ENCODE measurements around the gene DGCR2.
A peak's percentile ranks its signal among the peaks of the same experiment; 100 is the strongest.

The DGCR2 gene

DNA sequence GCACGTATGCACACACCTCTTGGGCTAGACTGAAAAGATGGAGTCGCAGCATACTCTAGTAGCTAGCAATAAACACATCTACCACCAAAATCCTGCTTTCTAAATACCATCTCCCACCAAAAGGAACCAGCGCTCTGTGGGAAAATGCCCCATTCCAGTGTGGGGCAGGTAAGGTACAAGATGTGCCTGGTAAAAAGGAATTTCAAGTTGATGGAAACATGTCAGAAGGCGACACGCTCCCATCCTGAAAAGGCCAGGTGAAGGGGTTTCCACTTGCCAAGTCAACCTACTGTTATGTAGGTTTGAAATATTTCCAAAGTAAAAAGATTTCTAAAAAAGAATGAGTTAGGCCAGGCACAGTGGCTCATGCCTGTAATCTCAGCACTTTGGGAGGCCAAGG, 8.8 kb downstream of the DGCR2 start:
- in situ Hi-C loops (cut with MboI; ENCODE audit: low pct_unique_long_range_greater_than_20kb, low sequenced_read_pairs): no loop called here
- DNase-seq: no peak

DNA sequence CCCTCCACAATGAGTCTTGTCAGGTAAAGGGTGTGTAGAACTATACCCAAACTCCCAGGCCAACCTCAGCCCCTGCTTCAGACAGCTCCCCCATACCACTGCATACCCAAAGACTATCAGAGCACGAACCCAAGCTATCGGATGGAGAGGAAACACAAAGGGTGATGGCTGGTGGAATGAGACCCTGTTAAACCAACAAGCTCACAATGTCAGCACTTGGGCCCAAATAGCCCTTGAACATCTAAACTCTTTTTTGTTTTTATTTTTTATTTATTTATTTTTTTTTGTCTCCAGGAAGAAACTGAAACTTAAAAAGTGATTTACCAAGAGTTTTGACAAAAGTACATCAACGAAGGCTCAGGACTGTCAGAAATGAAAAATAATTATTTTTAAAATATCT, 10.6 kb downstream of the DGCR2 start:
- in situ Hi-C loops (cut with MboI; ENCODE audit: low pct_unique_long_range_greater_than_20kb, low sequenced_read_pairs): no loop called here
- no peak for DNase-seq

DNA sequence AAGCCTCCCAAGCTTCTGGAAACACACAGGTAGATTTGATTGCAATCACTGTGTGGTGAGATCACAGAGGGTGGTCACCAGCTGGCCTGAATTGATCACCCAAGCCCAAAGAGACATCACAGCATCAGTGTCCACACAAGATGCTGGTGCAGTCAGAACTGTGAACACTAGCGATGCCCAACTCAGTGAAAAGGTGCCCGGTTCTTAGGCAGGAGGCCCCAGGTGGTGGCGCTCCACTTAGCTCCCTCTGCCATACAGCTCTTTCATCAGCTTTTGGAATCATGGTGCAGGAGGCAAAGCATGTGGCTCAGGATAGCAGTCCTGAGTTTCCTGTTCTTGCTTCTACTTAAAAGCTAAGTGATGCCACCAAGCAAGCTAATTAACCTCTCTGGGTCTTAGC, 11.1 kb downstream of the DGCR2 start:
- in situ Hi-C loops (cut with MboI; ENCODE audit: low pct_unique_long_range_greater_than_20kb, low sequenced_read_pairs): no loop called here
- no peak for DNase-seq

DNA sequence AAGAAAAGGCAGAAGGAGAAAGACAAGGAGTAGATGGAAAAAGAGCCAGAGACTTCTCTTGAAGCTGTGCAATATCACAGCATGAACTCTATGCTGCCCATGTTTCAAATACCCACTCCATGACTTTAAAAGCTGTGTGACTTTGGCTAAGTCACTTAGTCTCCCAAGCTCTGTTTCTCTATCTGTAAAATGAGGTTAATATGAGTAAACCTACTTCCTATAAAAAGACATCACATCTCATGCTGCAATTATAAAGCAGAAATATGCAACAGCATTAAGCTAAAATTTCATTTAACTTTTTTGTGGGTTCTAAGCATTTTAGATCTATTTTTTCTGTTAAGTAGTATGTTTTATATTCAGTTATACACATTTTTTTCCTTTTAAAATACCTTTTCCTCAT, 11.6 kb downstream of the DGCR2 start:
- in situ Hi-C loops (cut with MboI; ENCODE audit: low pct_unique_long_range_greater_than_20kb, low sequenced_read_pairs): no loop called here
- no peak for DNase-seq

DNA sequence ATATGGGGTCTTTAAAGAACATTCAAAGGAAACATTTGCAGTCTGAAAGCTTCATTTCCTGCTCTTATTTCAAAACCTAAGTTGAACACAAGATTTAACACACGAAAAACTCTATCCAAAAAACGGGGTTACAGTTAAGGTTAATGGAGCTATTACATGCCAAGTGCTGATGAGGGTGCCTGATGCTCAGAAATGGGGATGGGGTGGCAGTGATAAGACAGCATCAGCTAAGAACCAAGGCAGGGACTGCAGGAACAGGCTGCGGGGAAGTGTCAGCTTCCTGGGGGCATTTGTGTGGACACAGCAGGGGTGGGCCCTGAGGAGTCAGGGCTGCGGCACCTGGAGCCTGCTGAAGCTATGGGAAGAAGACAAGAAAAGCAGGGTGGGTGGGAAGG, 12.2 kb downstream of the DGCR2 start:
- in situ Hi-C loops (cut with MboI; ENCODE audit: low pct_unique_long_range_greater_than_20kb, low sequenced_read_pairs): no loop called here
- no peak for DNase-seq

DNA sequence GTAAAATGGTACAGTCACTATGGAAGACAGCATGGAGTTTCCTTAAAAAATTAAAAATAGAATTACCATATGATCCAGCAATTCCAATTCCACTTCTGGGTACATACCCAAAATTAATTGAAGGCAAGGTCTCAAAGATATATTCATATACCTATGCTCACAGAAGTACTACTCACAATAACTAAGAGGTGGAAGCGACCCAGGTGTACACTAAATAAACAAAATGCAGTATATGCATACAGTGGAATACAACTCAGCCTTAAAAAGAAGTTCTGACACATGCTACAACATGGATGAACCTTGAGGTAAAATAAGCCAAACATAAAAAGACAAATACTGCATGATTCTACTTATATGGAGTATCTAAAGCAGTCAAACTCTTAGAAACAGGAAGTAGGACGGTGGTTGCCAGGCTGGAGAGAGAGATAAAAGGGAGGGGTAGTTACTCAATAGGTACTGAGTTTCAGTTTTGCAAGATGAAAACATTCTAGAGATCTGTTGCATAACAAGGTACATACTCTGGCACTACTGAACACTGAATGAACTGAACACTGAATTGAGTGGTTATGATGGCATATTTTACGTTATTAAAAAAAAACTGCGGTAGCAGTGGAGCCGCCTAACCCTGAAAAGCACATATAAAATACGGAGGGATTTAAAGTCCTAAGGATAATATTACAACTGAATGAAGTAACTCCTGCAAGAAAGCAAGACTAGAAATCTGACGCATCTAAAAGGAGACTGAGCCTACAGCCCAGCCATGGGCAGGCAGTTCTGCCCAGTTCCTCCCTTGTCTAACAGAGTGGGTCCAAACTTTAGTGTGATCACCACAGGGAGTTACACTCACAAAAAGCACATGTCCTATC, 12.8 kb downstream of the DGCR2 start:
- DNase-seq: peak; percentile 90
- in situ Hi-C loops (cut with MboI; ENCODE audit: low pct_unique_long_range_greater_than_20kb, low sequenced_read_pairs): no loop called here

DNA sequence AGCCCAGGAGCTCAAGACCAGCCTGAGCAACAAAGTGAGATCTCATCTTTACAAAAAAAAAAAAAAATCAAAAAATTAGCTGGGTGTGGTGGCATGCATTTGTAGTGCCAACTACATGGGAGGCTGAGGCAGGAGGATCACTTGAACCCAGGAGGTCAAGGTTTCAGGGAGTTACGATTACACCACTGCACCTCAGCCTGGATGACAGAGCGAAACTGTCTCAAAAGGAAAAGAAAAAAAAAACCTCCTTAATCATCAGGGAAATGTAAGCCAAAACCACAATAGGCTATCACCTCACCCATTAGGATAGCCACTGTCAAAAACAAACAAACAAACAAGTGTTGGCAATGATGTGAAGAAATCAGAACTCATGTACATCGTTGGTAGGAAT, 13.4 kb downstream of the DGCR2 start:
- in situ Hi-C loops (cut with MboI; ENCODE audit: low pct_unique_long_range_greater_than_20kb, low sequenced_read_pairs): no loop called here
- DNase-seq: no peak

DNA sequence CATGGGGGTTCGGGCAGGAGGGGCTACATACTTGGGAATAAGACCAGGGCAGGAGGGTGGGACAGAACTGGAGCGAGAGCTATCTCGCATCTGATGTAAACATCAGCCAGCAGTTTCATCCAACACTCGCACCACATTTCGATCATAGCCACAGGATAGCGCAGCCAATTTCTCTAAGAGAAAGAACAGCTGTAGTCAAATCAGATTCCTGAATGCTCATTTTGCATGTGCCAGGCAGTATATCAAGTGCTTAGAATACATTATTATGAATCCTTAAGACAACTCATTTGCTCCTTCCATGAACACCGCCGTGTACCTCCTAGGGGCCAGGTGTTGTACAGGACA, 14.5 kb downstream of the DGCR2 start:
- no peak for DNase-seq
- in situ Hi-C loops (cut with MboI; ENCODE audit: low pct_unique_long_range_greater_than_20kb, low sequenced_read_pairs): no loop called here

DNA sequence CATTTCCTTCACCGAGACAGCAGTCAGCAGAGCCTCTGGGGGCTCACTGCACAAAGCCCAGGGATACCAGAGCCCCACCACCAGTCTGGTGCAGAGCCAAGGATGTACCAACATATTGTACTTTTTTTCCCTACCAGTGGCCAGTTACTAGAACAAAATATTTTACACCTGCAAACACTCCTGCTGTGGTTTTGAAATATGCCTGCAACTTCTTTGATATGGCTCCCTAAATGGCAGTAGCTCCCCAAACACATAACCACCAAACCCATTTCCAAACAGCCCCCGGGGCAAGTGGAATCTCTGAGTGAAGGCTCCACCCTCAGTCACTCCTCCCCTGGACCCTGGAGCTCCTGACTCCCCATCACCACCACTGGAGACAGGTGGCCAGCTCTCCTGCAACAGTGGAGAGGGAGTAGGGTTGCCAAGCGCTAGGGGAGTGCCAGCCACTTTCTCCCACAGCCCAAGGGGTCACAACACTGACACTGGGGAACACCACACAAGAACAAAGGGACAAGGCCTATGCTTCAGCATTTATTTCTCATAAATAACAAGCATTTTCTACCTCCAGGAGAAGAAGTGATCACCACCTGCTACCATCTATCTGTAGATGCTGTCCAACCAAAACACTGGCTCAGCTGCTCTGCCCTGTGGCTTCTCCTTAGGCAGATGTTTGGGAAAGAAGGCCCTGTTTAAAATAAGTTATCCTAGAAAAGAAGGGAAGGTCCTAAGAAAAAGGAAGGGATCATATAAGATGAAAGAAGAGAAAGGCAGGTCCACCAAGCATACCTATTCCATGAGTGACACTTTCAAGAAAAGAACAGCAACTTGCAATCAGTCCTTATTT, 15.1 kb downstream of the DGCR2 start:
- no peak for DNase-seq
- in situ Hi-C loops (cut with MboI; ENCODE audit: low pct_unique_long_range_greater_than_20kb, low sequenced_read_pairs): no loop called here

DNA sequence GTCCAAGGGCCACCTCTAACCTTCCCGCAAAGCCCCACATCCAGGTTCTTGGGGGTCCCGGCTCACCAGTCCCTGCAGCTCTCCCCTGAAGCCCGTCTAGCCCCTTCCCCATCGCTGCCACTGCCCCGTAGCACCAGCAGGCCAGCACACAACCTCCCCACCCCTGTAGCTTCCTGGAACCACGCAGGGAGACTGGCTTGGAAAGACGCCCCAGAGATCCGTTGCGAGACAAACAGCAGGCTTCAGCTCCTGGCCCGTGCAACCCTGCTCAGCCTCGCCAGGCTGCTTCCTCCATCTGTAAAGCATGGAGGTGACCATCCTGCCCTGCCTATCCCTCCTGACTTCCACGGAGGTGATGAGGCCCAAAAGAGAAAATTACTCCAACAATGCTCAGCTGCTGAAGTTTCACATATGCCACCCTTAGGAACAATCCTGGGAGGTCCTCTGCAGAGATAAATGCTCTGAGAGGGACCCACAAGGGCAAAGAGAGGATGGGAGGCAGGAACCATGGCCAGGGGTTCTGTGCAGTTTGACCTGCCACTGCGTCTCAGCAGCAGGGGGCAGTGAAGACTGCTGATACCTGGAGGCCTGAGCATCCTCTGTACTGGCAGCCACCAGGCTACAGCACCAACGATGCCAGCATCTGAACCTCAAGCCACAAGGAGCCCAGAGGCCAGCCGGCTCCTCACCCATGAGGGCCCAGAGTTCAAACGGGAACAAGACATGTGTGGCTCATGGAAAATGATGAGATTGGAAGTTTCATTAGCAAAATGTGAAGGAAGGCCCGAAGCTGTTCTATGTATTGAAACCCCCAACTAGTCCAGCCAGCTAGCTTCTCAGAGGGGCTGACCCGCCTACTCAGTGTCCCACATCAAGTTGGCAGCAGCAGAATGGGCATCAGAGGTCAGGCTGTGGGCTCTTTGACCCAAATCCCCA, 16.1 kb downstream of the DGCR2 start:
- DNase-seq: peak; percentile 31

DNA sequence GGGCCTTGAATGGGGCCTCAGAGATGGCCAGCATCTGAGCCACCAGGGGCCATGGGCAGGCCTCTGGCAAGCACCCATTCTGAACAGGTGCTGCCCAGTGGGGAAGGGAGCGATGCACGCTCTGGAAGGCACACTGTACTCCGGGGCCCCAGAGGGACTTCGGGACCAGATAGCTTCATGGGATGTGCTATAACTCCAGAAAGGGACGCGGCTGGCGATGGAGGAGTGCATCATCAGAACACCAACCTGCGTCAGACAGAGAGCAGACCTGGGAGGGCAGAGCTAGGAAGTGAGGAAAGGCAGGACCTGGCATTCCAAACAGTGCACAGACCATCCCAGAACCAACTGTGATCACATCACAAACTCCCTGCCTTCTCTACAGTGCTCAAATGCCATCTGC, 16.8 kb downstream of the DGCR2 start:
- in situ Hi-C loops (cut with MboI; ENCODE audit: low pct_unique_long_range_greater_than_20kb, low sequenced_read_pairs): no loop called here
- DNase-seq: no peak

More for the DNA sequence above, 16.1 kb downstream of the DGCR2 start:
- in situ Hi-C loops (cut with MboI; ENCODE audit: low pct_unique_long_range_greater_than_20kb, low sequenced_read_pairs): no loop called here

DNA sequence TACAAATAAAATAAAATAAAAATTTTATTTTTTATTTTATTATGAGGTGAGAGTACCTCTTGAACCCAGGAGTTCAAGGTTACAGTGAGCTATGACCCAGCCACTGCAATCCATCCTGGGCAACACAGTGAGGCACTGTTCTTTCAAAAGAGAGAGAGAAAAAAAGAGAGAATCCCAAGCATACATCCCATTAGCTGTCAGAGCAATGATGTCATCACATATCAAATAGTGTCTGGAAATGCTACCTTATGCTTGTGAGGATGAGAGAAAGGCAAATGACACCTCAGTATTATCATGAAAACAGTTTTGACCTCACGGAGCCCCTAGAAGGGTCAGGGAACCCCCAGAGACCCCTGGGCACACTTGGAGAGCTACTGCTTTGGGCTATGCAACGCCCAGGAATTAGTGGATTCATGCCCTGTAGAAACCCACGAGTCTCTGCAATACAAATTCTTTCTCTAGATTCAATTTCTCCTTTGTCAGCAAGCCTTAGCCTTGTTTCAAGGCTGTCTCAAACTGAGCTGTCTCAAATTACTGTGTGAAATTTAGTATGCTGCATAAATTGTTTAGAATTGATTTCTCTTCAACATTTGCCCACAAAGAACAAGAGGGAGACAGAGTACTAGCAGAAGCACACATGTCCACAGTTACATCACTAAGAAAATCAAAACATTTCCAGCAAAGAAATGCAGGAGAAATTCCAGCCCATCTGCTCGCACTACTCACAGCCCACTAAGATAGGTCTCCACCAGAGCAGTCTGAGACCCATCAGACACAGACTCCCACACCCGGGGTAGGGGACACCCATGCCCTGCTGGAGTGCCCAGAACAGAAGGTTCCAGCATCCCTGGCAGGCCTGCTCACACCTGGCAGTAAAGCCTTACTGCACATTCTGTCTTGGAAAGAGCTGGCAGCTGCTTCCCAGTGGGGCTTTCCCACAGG, 18.1 kb downstream of the DGCR2 start:
- DNase-seq: no peak
- in situ Hi-C loops (cut with MboI; ENCODE audit: low pct_unique_long_range_greater_than_20kb, low sequenced_read_pairs): no loop called here

DNA sequence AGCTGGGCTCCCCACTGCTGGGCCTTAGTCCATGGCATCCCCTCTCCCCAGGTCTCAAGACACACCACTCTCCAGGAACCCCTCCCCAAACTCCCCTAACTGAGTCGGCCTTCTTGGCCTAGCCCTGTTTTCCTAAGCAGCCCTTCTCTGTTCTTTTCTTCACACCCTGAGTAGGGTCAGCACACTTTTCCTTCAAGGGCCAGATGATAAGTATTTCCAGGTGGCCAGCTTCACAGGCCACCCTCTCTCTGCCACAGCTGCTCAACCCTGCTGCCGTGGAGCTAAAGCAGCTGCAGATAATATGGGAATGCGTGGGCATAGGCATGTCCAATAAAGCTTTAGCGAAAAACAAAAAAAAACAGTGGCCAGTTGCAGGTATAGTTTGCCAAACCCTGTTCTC, 24.1 kb downstream of the DGCR2 start:
- in situ Hi-C loops (cut with MboI; ENCODE audit: low pct_unique_long_range_greater_than_20kb, low sequenced_read_pairs): loop anchor here (25.0 kb wide), 1 partner anchor 89 kb away; the partner anchor contains the start of gene SLC25A1
- no peak for DNase-seq

DNA sequence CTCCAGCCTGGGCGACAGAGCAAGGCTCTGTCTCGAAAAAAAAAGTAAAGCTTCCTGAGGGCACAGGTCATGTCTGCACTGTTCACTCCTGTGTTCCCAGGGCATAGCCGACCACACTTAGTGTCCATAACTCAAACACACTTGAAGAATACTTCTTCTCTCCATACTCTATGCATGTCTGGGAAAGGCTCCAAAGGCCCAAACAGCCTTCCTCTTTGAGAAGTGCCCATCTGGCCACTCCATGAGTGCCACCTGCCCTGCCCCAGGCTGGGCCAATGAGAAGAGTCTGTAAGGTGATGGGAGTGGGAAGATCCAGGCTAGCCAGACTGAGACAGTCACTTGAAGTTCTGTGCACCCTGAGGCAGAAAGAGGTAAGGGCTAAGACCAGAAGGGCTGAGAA, 24.7 kb downstream of the DGCR2 start:
- DNase-seq: no peak
- in situ Hi-C loops (cut with MboI; ENCODE audit: low pct_unique_long_range_greater_than_20kb, low sequenced_read_pairs): loop anchor here (25.0 kb wide), 1 partner anchor 90 kb away; the partner anchor contains the start of gene SLC25A1

DNA sequence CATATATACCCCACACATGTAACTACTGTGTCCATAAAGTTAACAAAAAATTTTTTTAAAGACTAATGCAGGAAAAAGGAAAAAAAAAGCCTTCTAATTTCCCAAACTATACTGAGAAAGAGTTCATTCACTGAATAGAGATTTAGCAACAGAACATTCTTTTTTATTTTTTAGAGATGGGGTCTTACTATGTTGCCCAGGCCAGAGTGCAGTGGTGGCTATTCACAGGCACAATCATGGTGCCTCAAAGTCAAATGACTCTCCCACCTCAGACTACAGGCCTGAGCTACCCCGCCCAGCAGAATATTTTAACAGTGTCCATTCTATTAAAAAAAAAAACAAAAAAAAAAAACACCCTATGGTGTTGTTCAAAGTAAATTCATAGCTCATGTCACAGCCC, 25.7 kb downstream of the DGCR2 start:
- no peak for DNase-seq
- in situ Hi-C loops (cut with MboI; ENCODE audit: low pct_unique_long_range_greater_than_20kb, low sequenced_read_pairs): loop anchor here (25.0 kb wide), 1 partner anchor 91 kb away; the partner anchor contains the start of gene SLC25A1

DNA sequence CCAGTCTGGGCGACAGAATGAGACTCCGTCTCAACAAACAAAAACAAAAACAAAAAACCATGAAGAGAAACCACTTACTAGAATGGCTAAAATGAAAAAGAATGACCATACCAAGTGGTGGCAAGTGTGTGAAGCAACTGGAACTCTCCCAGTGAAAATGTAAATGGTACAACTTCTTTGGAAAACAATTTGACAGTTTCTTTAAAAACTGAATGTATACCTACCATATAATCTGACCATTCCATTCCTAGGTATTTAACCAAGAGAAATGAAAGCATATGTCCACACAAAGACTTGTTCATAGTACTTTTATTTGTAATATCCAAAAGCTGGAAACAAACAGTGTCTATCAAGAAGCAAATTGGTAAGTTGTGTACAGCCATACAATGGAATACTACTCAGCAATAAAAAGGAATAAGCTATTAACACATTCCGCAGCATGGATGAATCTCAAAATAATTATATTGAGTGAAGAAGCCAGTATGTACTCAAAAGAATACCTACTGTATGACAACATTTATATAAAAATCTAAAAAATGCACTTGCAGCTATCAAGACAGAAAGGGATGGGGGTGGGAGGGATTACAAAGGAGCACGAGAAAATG, 27.7 kb downstream of the DGCR2 start:
- no peak for DNase-seq
- in situ Hi-C loops (cut with MboI; ENCODE audit: low pct_unique_long_range_greater_than_20kb, low sequenced_read_pairs): loop anchor here (25.0 kb wide), 1 partner anchor 93 kb away; the partner anchor contains the start of gene SLC25A1

DNA sequence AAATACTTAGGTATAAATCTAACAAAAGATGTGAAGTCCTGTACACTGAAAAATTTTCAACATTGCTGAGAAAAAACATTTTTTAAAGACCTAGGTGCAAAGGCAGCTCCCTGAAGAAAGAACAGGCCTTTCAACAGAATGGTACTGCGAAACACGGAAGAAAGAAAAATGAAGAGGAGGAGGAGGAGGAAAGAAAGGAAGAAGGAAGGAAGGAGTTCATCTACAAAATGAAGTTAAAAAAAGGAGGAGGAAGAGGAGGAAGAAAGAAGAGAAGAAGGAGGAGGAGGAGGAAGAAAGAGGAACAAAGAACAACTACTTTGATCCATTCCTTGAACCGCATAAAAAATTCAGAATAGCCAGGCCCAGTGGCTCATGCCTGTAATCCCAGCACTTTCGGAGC, 29.5 kb downstream of the DGCR2 start:
- in situ Hi-C loops (cut with MboI; ENCODE audit: low pct_unique_long_range_greater_than_20kb, low sequenced_read_pairs): loop anchor here (25.0 kb wide), 1 partner anchor 95 kb away; the partner anchor contains the start of gene SLC25A1
- DNase-seq: no peak
